HEK293 (cell line): ENCODE data around the gene SMNDC1.

ENCODE experiments used
- EGR2 ChIP-seq: fragments of 450-650 bp; formaldehyde crosslinking; IDR thresholded peaks from 2 replicates; pipeline ENCODE4 v1.5.1; 2016; ENCODE audit warnings: low read depth, missing biosample characterization, missing genetic modification characterization
- IKZF3 ChIP-seq: fragments of 450-650 bp; IDR thresholded peaks from 2 replicates; pipeline ENCODE4 v1.5.0; 2018; ENCODE audit warnings: missing biosample characterization, mild to moderate bottlenecking, missing genetic modification characterization, moderate library complexity
- MYNN ChIP-seq: fragments of 450-650 bp; formaldehyde crosslinking; IDR thresholded peaks from 2 replicates; pipeline ENCODE4 v1.5.1; 2016; ENCODE audit warnings: missing biosample characterization, missing genetic modification characterization, borderline replicate concordance
- MZF1 ChIP-seq: fragments of 450-650 bp; formaldehyde crosslinking; IDR thresholded peaks from 2 replicates; pipeline ENCODE4 v1.5.1; 2017; ENCODE audit warnings: missing biosample characterization, missing genetic modification characterization, borderline replicate concordance
- PBX3 ChIP-seq: sonication (generic); formaldehyde crosslinking; IDR thresholded peaks from 2 replicates; pipeline ENCODE4 v1.8.1; 2022; ENCODE audit warnings: mild to moderate bottlenecking, moderate library complexity, missing genetic modification reagents
- SP7 ChIP-seq: fragments of 450-650 bp; formaldehyde crosslinking; IDR thresholded peaks from 2 replicates; pipeline ENCODE4 v1.5.1; 2016; ENCODE audit warnings: missing biosample characterization, missing genetic modification characterization
- TCF7L2 ChIP-seq: IDR thresholded peaks from 2 replicates; pipeline ENCODE4 v1.6.1; 2011; ENCODE audit warnings: low read depth, mild to moderate bottlenecking, inconsistent platforms, low read length, moderate library complexity, borderline replicate concordance
- ZBTB10 ChIP-seq: fragments of 450-650 bp; formaldehyde crosslinking; IDR thresholded peaks from 2 replicates; pipeline ENCODE4 v1.5.1; 2016; ENCODE audit warnings: missing biosample characterization, missing genetic modification characterization
- ZBTB44 ChIP-seq: fragments of 450-650 bp; IDR thresholded peaks from 2 replicates; pipeline ENCODE4 v1.5.1; 2018; ENCODE audit warnings: missing biosample characterization, mild to moderate bottlenecking, missing genetic modification characterization
- ZBTB8A ChIP-seq: fragments of 450-650 bp; formaldehyde crosslinking; IDR thresholded peaks from 2 replicates; pipeline ENCODE4 v1.5.1; 2016; ENCODE audit warnings: missing biosample characterization, missing genetic modification characterization
- ZFP3 ChIP-seq: fragments of 450-650 bp; formaldehyde crosslinking; IDR thresholded peaks from 2 replicates; pipeline ENCODE4 v1.5.1; 2016; ENCODE audit warnings: low read depth, missing biosample characterization, missing genetic modification characterization
- ZFP37 ChIP-seq: fragments of 450-650 bp; formaldehyde crosslinking; IDR thresholded peaks from 2 replicates; pipeline ENCODE4 v1.5.1; 2016; ENCODE audit warnings: missing biosample characterization, missing genetic modification characterization
- ZIC2 ChIP-seq: fragments of 450-650 bp; formaldehyde crosslinking; IDR thresholded peaks from 2 replicates; pipeline ENCODE4 v1.5.1; 2016; ENCODE audit warnings: missing biosample characterization, missing genetic modification characterization
- ZNF146 ChIP-seq: fragments of 450-650 bp; formaldehyde crosslinking; IDR thresholded peaks from 2 replicates; pipeline ENCODE4 v1.5.1; 2016; ENCODE audit warnings: missing biosample characterization, missing genetic modification characterization
- ZNF174 ChIP-seq: fragments of 450-650 bp; formaldehyde crosslinking; IDR thresholded peaks from 2 replicates; pipeline ENCODE4 v1.5.0; 2017; ENCODE audit warnings: missing biosample characterization, mild to moderate bottlenecking, missing genetic modification characterization
- ZNF266 ChIP-seq: fragments of 450-650 bp; formaldehyde crosslinking; IDR thresholded peaks from 2 replicates; pipeline ENCODE4 v1.5.1; 2016; ENCODE audit warnings: missing biosample characterization, missing genetic modification characterization, low read depth
- ZNF366 ChIP-seq: fragments of 450-650 bp; formaldehyde crosslinking; conservative IDR thresholded peaks from 2 replicates; pipeline ENCODE4 v1.5.1; 2016; ENCODE audit warnings: missing biosample characterization, missing genetic modification characterization
- ZNF37A ChIP-seq: fragments of 450-650 bp; IDR thresholded peaks from 2 replicates; pipeline ENCODE4 v1.5.1; 2018; ENCODE audit warnings: missing biosample characterization, missing genetic modification characterization
- ZNF398 ChIP-seq: fragments of 450-650 bp; formaldehyde crosslinking; IDR thresholded peaks from 2 replicates; pipeline ENCODE4 v1.5.1; 2017; ENCODE audit warnings: missing biosample characterization, missing genetic modification characterization
- ZNF518A ChIP-seq: fragments of 450-650 bp; formaldehyde crosslinking; conservative IDR thresholded peaks from 2 replicates; pipeline ENCODE4 v1.5.1; 2016; ENCODE audit warnings: low read depth, missing biosample characterization, missing genetic modification characterization
- ZNF529 ChIP-seq: fragments of 450-650 bp; formaldehyde crosslinking; IDR thresholded peaks from 2 replicates; pipeline ENCODE4 v1.5.1; 2017; ENCODE audit warnings: missing genetic modification characterization, missing biosample characterization; ENCODE audit not compliant: insufficient replicate concordance
- ZNF530 ChIP-seq: fragments of 450-650 bp; formaldehyde crosslinking; IDR thresholded peaks from 2 replicates; pipeline ENCODE4 v1.5.1; 2016; ENCODE audit warnings: low read depth, missing biosample characterization, missing genetic modification characterization
- ZNF624 ChIP-seq: fragments of 450-650 bp; formaldehyde crosslinking; IDR thresholded peaks from 2 replicates; pipeline ENCODE4 v1.5.1; 2017; ENCODE audit warnings: missing biosample characterization, missing genetic modification characterization
- ZNF626 ChIP-seq: fragments of 450-650 bp; sonication (Bioruptor Pico); formaldehyde crosslinking; IDR thresholded peaks from 2 replicates; pipeline ENCODE4 v1.5.1; 2018; ENCODE audit warnings: missing biosample characterization, missing genetic modification characterization, inconsistent platforms
- ZNF629 ChIP-seq: fragments of 450-650 bp; formaldehyde crosslinking; IDR thresholded peaks from 2 replicates; pipeline ENCODE4 v1.5.1; 2017; ENCODE audit warnings: missing biosample characterization, missing genetic modification characterization
- ZNF645 ChIP-seq: fragments of 450-650 bp; formaldehyde crosslinking; IDR thresholded peaks from 2 replicates; pipeline ENCODE4; 2016; ENCODE audit warnings: missing biosample characterization, missing genetic modification characterization
- ZNF843 ChIP-seq: fragments of 450-650 bp; formaldehyde crosslinking; IDR thresholded peaks from 2 replicates; pipeline ENCODE4 v1.5.1; 2016; ENCODE audit warnings: missing biosample characterization, missing genetic modification characterization

The SMNDC1 gene

GRCh38 chr10:110265573-110266193 is 39.0 kb downstream of the SMNDC1 start (continued):
- no peak for TF ChIP-seq PBX3 (CRISPR knock-in tag)
- no peak for TF ChIP-seq ZNF398 (tag by site-specific recombination)
- TF ChIP-seq EGR2, result no peak
- peak; percentile 71 for TF ChIP-seq IKZF3 (tag by site-specific recombination)
- TF ChIP-seq TCF7L2, result peak; percentile 67; the same call in 1 of the 2 replicates
- TF ChIP-seq ZFP37, result no peak
- TF ChIP-seq ZNF843, result peak; percentile 81
- TF ChIP-seq ZBTB10 (tag by site-specific recombination), result no peak
- TF ChIP-seq ZBTB8A (tag by site-specific recombination), result peak; percentile 33; the same call in 1 of the 2 replicates
- TF ChIP-seq ZNF529 (tag by site-specific recombination), result no peak
- TF ChIP-seq ZNF146, result no peak
- TF ChIP-seq ZNF626 (tag by site-specific recombination), result no peak
- TF ChIP-seq ZNF366 (tag by site-specific recombination), result no peak
- TF ChIP-seq ZBTB44 (tag by site-specific recombination), result peak; percentile 21; the same call in 1 of the 2 replicates
- TF ChIP-seq ZNF624 (tag by site-specific recombination), result no peak
- TF ChIP-seq MZF1, result no peak
- peak; percentile 85 for TF ChIP-seq ZIC2 (tag by site-specific recombination)
- TF ChIP-seq MYNN (tag by site-specific recombination), result no peak
- no peak for TF ChIP-seq ZNF266 (tag by site-specific recombination)
- TF ChIP-seq SP7 (tag by site-specific recombination), result peak; percentile 99
- no peak for TF ChIP-seq ZNF37A (tag by site-specific recombination)
- no peak for TF ChIP-seq ZFP3 (tag by site-specific recombination)
- TF ChIP-seq ZNF530 (tag by site-specific recombination), result no peak
- no peak for TF ChIP-seq ZNF518A (tag by site-specific recombination)
- TF ChIP-seq ZNF629 (tag by site-specific recombination), result peak; percentile 51; the same call in 1 of the 2 replicates
- TF ChIP-seq ZNF174, result no peak
- no peak for TF ChIP-seq ZNF645
